Ramos (cell line): ENCODE data around the gene ADGRE3.
"Not testable (repeated sequence)": the region's sequence is repeated elsewhere in the genome, so short reads cannot be mapped to it uniquely, and the experiment has no call there.

Experiments used
- in situ Hi-C: fragments of 300-500 bp; cut with MboI; formaldehyde crosslinking; loops from one replicate; pipeline ENCODE4 v1.14.3; 2022; ENCODE audit warnings: low sequenced_read_pairs; ENCODE audit not compliant: unreplicated experiment

ADGRE3 gene

DNA sequence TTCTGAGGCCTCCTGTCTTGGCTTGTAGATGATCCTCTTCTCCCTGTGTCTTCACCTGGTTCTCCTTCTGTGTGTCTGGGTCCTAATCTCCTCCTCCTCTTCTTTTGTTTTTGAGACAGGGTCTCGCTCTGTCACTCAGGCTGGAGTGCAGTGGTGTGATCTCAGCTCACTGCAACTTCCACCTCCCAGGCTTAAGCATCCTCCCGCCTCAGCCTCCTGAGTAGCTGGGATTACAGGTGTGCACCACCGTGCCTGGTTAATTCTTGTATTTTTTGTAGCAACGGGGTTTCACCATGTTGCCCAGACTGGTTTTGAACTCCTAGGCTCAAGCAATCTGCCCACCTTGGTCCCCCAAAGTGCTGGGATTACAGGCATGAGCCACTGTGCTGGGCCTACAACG, 62.4 kb downstream of the ADGRE3 start:
- in situ Hi-C loops = not testable (repeated sequence)

DNA sequence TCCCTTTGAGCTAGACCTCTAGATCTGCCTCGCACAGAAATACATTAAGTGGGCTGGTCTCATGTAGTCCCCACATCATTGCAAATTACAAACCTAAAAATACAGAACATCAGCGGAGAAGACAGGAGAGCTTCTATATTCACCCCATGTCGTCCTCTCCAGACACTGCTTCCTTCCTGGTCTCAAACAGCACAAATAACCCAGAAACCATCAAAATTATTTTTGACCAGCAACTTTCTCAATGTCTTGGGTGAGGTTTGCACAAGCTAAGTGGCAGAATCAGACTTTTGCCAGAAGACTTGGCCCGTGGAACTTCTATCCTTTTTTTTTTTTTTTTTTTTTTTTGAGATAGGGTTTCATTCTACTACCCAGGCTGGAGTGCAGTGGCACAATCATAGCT, 63.6 kb downstream of the ADGRE3 start:
- in situ Hi-C loops = no loop called here

DNA sequence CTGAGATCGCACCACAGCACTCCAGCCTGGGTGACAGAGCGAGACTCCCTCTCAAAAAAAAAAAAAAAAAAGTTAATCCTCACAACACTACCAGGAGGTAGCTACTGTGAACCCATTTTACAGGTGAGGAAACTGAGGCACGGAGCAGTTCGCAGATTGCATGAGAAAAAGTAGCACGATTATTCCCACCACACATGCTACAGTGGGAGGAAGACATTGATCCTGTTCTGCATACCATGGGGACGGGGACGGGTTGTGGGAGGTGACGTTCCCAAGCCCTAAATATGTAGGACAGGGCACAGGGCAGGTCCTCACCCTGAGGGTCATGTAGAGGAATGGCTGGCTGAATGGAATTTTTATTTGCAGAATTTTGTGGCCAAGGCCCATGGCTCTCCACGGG, 68.0 kb downstream of the ADGRE3 start:
- in situ Hi-C loops = no loop called here

DNA sequence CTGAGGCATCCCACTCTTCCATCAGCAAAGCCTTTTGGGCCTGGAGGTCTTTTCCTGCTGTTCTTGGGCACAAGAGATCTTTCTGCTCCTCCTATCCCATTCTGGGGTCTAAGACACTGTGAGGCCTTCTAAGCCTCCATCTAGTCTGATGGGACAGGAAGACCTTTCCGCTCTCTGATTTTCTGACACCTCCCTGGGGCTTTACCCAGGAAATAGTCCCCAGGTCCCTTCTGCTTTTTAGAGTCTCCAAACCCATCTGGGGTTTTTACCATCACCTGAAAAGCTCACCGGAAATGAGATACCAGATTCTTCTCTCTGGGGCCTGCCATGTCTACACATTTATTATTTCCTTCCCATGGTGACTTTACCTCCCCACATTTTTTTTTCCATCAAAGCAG, 70.7 kb downstream of the ADGRE3 start:
- in situ Hi-C loops = no loop called here

DNA sequence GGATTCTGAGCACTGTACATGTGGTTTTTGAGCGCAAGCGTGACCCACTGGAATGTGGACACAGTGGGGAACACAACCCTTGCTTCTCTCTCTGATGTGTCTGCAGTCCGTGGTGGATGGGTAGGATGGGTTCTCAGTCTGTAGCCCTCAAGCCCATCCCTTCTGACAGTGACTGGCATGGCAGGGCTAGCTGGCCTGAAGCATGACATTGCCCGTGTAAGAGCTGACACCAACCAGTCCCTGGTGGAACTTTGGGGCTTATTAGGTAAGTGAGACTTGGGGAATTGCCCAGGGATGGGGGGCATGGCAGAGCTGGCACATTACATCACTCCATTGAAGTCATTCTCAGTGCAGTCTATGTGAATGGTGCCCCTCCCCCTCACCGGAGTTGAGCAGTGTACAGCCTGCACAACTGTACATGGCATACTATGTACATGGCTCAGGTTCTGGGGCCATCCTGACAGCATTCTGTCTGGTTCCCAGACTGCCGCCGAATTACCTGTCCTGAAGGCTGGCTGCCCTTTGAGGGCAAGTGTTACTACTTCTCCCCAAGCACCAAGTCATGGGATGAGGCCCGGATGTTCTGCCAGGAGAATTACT, 75.0 kb downstream of the ADGRE3 start:
- in situ Hi-C loops = no loop called here

DNA sequence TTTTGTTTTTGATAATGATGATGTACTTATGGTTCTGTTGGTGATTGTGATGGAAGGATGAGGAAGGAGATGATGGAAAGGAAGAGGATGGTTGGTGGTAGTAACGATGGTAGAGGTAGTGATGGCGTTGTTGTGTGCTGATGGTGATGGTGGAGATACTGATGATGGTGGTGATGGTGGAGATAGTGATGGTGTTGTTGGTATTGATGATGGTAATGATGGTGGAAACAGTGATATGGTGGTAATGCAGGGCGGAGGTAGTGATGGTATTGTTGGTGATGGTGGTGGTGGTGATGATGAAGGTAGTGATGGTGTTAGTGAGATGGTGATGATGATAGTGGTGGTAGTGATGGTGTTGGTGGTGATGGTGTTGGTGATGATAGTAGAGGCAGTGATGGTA, 79.1 kb downstream of the ADGRE3 start:
- in situ Hi-C loops = no loop called here

DNA sequence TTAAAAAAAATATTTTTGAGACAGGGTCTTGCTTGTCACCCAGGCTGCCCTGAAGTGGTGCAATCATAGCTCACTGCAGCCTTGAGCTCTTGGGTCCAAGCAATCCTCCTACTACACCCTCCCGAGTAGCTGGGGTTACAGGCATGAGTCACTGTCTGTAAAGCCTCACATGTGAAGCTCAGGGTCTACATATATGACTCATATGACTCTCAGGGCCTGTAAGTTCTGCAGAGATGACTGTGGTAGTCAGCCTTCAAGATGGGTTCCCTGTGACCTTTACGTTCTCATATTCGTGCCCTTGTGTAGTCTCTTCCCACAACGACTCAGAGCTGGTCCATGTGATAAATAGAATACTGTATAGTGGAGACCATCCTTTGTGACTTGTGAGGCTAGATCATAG, 85.2 kb downstream of the ADGRE3 start:
- in situ Hi-C loops = not testable (repeated sequence)

DNA sequence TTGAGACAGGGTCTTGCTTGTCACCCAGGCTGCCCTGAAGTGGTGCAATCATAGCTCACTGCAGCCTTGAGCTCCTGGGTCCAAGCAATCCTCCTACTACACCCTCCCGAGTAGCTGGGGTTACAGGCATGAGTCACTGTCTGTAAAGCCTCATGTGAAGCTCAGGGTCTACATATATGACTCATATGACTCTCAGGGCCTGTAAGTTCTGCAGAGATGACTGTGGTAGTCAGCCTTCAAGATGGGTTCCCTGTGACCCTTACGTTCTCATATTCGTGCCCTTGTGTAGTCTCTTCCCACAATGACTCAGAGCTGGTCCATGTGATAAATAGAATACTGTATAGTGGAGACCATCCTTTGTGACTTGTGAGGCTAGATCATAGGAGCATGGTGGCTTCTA, 89.5 kb downstream of the ADGRE3 start:
- in situ Hi-C loops = not testable (repeated sequence)

DNA sequence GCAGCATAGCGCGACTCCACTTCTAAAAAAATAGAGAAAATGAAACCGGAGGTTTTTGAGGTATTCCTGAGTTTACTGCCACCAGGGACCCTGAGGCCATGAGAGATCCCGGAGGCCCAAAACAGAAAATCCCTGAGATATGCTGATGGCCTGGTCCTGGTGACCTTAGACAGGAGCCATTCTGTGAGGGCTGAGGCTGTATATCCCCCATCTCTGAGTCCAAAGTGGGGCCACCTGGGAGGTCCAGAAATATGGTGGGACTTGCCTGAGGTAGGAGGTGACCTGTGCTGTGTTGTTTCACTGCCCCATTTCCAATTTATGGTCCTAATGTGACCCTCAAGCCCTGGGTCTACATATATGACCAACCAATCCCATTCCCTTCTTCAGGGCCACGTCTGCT, 90.3 kb downstream of the ADGRE3 start:
- in situ Hi-C loops = not testable (repeated sequence)

DNA sequence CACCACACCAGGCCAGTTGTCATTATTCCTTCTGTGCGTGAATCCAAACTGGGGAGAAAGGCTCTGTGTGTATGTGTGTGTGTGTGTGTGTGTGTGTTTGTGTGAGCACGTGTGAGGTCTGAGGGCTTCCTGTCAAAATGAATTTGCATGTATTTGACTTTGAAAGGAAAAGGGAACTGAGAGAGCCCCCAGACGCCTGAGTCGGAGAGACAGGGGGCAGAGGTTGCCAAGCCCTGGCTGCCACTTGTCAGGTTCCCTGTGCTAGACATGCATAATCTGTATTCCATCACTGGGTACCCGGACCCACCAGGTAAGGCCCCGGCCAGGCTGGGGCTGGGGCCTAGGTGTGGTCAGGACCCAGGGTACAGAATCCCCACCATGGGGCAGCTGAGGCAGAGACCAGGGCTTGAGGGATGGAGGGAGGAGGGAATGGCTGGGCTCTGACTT, 91.7 kb downstream of the ADGRE3 start, which contains the start of gene CLEC17A:
TSS of gene CLEC17A (plus strand) at position 191 of the 447 bp plus-strand sequence. CDS start at position 268, 77 bp downstream.
- in situ Hi-C loops = no loop called here

DNA sequence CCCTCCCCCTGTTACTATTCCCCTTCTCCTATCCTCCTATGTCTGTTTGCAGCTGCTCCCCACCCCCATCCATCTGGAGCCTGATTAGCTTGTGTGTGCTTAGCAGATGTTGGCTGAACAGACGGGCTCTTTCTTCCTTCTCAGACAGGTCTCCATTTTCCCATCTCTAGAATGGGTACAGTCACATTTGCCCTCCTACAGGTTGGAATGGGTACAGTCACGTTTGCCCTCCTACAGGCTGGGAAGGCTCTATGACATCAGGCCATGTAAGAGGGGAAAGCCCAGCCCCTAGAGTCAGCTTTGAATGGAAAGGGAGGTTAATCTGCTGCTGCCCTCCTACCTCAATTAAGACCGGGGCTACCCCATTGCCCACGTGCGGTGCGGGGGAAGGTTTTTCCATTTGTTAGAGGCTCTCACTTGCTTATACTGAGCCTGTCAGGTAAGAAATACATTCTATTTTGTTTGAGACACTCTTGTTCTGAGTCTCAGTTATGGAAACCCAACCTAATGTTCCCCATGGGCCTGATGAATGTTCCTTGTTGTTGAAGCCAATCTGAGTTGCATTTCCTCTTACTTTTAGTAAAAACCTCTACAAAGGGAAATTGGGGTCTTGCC, 93.9 kb downstream of the ADGRE3 start:
- in situ Hi-C loops = no loop called here

DNA sequence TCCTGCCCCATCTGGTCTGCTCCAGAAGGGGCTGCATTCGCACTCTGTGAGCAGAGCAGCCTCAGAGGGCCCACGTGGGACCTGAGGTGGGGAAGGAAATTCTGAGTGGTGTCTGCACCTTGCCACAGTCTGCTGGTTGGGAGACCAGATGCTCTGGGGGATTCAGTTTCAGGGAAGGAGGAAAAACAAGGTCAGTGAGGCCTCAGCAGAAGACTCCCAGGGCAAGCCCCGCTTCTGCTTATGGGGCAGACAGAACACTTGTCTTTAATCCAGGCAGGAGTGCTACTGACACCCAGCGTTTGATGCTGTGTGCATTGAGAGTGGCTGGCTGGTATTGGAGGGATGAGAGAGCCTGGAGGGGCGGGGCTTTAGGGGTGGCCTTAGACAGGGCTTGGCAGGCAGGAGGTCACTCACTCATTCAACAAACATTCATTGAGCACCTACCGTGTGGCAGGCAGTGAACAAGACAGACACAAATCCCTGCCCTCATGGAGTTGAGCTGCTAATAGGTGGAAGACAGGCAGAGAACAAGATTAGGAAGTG, 96.7 kb downstream of the ADGRE3 start:
- in situ Hi-C loops = no loop called here

DNA sequence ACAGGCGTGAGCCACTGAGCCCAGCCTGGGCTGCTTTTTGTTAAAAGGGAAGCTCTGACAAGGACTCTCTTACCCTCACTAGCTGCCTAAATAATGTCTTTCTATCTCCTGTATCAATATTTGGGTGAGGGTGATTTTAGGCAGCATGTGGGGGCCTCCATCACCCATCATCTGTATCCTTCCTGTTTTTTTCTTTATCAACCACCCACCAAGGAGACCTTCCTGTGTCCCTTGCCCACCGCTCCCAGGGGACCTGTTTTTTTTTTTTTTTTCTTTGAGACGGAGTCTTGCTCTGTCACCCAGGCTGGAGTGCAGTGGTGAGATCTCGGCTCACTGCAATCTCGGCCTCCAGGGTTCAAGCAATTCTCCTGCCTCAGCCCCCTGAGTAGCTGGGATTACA, 97.4 kb downstream of the ADGRE3 start:
- in situ Hi-C loops = no loop called here

DNA sequence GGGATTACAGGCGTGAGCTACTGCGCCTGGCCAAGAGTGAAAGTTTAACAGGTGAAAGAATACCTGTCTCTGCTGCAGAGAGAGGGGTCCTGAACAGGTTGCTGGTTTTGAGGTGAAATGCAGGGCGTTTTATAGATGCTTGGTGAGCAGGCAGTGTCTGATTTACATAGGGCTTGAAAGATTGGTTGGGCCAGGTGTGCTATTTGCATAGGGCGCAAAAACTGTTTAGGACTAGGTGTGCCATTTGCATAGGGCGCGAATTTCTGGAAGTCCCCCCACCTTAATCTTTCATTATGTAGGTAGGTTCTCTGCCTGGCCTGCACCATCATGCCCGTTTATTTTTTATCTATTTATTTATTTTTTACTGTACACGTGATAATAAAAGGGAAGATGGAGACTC, 98.3 kb downstream of the ADGRE3 start:
- in situ Hi-C loops = no loop called here

DNA sequence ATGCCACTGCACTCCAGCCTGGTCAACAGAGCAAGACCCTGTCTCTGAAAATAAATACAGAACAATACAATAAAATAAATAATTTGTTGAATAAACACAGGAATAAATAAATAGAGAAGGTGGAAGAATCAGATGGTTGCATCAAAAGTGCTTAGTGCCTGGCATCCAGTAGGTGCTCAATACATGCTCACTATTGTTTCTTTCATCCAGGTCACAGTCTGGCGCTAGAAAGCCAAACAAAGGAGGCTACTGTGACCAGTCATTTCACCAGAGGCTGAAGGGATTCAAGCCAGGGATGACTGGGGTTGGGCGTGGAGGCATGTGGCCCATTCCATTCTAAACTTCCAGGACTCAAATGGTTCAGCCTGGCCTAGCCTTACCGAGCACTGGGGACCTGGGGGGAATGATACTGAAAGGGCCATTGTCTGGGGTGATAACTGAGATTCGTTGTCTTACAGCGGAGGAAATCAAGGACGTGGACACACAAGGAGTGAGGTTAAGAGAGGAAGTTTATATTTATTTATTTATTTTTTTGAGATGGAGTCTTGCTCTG, 99.1 kb downstream of the ADGRE3 start:
- in situ Hi-C loops = no loop called here

DNA sequence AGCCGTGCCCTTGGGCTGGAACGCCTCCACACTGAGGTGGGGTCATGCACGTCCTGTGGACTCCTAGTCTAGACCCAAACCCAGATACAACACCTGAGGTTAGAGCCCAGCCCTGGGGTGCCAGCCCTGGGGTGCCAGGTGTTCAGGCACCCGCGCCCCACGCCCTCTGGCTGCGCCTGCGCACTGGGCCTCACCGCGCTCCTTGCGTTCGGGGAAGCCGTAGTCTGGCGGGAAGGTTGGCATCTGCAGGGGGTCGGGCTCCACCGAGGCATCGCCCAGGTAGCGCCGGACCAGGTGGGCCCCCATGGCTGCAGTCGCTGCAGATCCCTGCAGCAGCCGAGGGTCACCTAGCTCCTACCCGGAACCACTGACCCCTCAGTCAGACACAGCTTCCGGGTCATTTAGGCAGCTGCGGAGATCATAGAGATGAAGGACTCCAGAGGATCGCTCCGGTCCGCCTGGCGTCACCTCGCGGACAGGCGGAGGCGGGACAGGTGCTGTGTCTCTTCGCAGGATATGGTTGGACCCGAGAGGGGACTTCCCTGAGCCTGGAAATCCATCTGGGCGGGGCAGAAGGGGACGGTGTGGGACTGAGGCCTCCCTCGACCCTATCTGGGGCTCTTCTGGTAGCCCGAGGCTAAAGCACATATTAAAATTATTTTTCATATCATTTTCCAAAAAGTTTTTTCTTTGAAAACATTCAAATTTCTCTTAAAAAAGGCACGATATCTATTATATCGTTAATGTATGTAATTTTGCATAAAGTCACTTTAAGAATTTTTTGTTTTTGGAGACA, 102.8 kb downstream of the ADGRE3 start, which contains the start of gene NDUFB7:
TSS of gene NDUFB7 (minus strand) at position 372 of the 796 bp plus-strand sequence. CDS start at position 306, 66 bp downstream.
- in situ Hi-C loops = loop anchor here (5.0 kb wide), 1 partner anchor 115 kb away; no protein-coding TSS in a partner anchor

DNA sequence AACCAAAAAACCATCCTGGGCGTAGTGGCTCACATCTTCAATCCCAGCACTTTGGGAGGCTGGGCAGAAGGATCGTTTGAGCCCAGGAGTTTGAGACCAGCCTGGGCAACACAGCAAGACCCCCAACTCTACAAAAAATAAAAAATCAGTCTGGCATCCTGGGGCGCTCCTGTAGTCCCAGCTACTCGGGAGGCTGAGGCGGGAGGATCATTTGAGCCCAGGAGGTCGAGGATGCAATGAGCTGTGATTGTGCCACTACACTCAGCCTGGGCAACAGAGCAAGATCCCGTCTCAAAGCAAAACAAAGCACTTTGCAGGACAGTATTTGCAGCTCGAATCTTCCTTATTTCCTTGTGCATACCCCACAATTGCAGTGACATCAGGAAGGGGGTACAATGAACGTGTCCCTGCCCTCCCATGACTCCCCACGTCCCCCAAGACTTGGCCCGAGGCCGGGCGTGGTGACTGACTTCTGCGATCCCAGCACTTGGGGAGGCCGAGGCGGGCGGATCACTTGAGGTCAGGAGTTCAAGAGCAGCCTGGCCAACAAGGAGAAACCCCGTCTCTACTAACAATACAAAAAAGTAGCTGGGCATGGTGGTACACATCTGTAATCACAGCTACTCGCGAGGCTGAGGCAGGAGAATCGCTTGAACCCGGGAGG, 103.6 kb downstream of the ADGRE3 start:
- in situ Hi-C loops = loop anchor here (5.0 kb wide), 1 partner anchor 116 kb away; no protein-coding TSS in a partner anchor
